Measurements from ENCODE around the gene DAAM1.

Gene DAAM1

DNA sequence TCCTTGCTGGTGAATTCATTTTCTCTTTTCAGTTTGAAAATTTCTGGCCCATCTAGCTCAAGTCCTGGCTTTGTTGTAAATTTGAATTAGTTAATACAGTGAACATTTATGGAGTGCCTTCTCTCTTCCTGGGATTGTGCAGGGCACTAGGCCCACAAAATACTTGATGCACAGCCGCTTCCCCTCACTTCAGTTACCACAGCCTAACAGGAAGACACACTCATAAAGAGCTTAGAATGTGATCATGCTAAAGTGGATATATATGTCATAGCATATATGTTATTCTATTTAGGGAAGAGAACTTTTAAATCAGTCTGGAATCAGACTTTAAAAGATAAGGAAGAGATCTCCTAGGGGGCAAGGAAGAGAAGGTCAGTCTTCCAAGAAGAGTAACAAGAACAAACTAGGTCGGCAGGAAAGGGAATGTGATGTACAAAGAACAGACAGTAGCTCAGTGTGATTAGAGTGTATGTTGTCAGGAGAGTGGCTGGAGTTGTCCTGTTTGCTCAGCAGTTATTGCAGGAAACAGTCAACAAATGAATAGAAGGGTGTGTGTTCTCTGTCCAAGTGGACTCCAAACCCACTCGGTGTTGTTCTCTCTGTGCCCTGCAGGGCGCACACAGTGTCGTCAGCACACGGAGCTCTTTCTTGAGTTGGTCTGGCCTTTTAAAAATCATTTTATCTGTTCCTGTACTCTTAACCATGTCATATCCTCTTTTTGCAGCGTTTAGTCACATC, 74.4 kb downstream of the DAAM1 start:
- DNase-seq = no peak

DNA sequence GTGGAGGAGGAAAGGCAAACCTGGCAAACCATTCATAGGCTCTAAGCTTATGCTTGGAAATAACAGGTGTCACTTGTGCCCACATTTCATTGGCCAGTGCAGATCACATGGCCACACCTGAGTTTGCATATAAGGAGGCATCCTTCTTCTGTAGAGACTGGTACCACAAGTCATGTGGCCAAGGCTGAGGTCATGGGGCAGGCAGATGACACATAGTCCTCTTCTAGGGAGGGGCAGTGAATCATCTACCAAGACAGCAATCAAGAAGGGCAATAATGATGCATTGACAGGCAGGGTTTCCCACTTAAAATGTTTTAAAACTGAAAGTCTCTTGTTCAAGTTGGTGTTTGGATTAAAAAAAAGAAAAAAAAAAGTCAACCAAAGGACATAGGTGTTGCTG, 77.3 kb downstream of the DAAM1 start:
- no peak for DNase-seq

GRCh38 chr14:59267046-59267445, 78.6 kb downstream of the DAAM1 start:
- DNase-seq = no peak

DNA sequence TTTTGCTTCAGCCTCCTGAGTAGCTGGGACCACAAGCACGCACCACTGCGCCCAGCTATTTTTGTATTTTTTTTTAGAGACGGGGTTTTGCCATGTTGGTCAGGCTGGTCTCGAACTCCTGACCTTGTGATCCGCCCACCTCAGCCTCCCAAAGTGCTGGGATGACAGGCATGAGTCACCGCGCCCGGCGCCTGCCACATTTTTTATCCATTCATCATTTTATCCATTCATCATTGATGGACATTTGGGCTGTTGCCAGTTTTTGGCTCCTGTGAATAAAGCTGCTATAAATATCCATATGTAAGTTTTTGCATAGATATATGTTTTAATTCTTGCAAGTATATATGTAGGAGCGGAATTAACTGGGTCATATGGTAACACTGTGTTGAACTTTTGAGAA, 79.5 kb downstream of the DAAM1 start:
- no peak for DNase-seq

- no peak for DNase-seq
Measured at GRCh38 chr14:59268858-59269257, 80.4 kb downstream of the DAAM1 start.

GRCh38 chr14:59269466-59269865, 81.0 kb downstream of the DAAM1 start:
- DNase-seq = no peak

DNA sequence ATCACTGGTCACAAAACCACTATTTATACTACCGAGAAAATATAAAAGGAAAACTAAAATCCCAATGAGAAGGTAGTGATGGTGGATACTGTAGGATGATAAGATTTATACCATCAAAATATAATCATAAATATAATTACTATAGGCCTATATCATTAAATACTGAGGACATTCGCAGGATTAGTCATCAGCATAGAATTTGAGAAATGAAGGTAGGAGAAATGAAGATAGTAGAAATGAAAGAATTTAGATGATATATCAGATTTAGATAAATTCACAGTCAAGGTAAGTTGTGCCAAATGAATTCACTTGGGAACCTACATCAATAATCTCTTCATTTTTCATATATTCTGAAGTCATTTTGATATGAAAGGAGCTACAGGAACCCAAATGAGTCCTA, 82.8 kb downstream of the DAAM1 start:
- DNase-seq = no peak

- no peak for DNase-seq
Measured at GRCh38 chr14:59271734-59272133, 83.3 kb downstream of the DAAM1 start.

DNA sequence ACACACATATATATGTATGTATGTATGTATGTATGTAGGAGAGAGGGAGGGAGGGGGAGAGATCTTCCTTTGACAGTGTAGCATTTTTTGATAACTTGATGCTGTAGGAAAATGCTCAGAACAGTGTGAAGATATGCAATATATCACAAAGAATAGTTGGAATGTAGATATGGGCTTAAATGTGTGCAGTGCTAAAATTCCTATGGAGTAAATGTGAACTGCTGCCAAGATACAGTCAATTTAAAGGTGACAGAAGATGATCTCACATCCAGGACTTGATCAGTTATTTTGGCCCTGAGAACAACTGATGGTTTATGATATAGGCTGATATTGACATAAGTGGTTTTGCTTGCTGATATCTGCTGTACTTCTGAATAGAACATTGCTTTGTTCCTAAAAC, 84.2 kb downstream of the DAAM1 start:
- DNase-seq = no peak

DNA sequence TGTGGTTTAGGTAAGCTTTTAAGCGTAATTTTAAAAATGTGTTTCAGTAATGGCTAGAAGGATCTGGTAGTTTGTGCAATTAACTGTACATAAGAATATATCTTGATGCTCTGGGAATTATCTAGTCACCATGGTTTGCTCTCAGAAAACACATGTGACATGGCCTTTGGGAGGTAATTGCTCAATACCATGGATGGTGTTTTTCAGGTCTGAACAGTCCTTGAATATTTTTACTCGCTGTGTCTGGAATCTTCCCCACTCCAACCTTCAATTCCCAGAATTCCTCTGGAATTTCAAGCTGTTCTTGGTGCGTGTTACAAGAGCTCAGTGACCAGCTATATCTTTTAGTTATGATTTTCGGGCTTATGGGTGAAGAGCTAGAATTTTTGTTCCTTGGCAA, 85.3 kb downstream of the DAAM1 start:
- DNase-seq = no peak

GRCh38 chr14:59274991-59275391, 86.5 kb downstream of the DAAM1 start:
- no peak for DNase-seq

DNA sequence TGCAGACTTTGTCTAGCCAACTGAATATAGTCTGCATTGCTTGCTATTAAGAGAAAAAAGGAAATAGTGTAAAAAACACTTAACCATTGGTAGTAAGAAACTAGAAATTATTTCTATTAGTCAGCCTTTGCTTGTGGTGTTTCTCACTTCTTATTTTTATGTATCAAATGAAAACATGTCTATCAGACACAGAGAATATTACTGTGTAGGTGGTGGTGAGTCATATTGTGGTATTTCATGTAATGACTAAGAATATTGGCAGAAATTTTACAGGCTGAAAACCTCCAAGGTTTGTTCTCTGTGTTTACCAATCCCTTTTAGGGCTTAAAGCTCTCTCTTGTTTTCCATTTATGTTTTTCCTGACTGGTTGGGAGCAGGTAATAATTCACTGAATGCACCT, 87.2 kb downstream of the DAAM1 start:
- no peak for DNase-seq

DNA sequence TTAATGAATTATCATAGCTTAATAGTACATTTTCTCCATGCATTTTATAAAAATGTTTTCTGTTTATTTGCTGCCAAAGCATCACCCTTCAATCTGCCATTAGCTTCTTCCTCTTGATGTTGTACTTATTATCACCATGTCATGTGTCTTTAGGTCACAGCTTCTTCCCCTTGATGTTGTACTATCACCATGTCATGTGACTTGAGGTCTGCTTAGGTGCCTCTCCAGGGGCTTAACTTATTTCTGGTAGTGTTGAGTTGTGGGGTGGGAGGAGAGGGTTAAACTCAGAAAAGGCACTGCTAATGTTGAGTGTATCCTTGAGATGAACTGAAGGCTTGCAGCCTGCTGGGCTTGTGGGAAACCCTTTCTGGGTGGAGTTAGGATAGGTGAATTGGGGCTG, 87.8 kb downstream of the DAAM1 start:
- no peak for DNase-seq

GRCh38 chr14:59277659-59278058, 89.2 kb downstream of the DAAM1 start:
- DNase-seq = no peak

DNA sequence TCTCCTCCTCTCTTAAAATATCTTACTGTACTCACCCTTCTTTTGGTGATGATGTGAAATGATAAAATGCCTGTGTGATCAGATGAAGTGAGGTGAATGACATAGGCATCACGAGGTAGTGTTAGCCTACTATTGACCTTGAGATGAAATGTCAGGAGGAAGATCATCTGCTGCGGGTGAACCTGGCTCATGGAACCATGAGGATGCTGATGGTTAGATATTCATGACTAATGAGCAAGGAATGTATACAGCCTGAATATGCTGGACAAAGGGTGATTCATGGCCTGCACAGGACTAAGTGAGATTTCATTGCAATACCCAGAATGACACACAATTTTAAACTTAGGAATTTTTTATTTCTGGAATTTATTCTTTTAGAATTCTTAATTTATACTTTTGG, 89.6 kb downstream of the DAAM1 start:
- DNase-seq = no peak

- DNase-seq = no peak
Measured at GRCh38 chr14:59280961-59281360, 92.5 kb downstream of the DAAM1 start.

DNA sequence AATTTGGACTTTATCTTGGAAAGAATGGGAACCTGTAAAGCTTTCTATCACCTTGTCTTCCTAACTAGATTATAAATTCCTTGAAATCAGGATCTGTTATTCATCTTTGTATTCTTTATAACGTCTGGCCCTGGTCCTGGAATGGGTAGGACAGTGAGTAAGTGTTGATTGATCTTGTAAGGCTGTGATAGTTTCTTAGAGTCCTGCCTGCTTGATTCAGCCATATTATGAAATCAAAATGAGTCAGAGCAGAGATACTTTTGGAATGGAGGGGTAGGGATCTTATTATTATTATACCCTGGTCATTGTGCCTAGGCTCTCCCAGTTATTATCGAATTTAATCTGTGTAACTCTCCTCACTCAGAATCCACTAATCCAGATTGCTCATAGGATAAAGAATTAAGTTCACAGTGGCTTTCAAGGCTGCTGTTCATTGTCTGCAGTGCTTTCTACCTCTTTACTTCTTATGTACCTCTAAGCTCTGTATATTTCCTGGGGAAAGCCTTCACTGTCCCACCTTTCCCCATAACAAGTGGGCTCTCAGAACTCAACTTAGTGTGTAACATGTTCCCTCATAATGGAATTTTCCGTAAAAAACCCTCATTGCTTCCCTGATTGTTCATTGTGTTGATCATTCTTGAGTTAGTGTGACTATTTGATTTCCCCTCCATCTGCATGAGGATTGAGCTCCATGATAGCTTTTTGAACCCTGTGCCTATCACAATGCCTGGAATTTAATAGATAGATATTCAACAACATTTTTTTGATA, 93.3 kb downstream of the DAAM1 start:
- no peak for DNase-seq

- no peak for DNase-seq
Measured at GRCh38 chr14:59282378-59282765, 93.9 kb downstream of the DAAM1 start.

DNA sequence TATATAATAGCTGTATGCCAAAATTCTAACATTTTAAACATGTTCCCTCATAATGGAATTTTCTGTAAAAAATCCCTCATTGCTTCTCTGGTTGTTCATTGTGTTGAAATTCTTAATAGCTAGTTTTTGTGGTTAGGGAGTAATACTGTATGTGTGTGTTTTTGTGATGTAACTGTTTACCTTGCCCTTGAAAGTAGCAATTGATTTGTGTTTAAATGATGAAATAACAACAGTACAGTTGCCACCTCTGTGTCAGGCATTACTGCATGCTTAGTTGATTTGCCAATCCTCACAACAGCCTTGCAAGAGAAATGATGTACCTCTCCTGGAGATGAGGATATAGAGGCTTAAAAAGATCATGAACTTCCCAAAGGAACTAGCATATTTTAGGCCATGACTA, 94.9 kb downstream of the DAAM1 start:
- no peak for DNase-seq

- no peak for DNase-seq
Measured at GRCh38 chr14:59284059-59284458, 95.6 kb downstream of the DAAM1 start.

GRCh38 chr14:59292028-59292427, 103.6 kb downstream of the DAAM1 start:
- no peak for DNase-seq

- no peak for DNase-seq
Measured at GRCh38 chr14:59292921-59293534, 104.6 kb downstream of the DAAM1 start.

DNA sequence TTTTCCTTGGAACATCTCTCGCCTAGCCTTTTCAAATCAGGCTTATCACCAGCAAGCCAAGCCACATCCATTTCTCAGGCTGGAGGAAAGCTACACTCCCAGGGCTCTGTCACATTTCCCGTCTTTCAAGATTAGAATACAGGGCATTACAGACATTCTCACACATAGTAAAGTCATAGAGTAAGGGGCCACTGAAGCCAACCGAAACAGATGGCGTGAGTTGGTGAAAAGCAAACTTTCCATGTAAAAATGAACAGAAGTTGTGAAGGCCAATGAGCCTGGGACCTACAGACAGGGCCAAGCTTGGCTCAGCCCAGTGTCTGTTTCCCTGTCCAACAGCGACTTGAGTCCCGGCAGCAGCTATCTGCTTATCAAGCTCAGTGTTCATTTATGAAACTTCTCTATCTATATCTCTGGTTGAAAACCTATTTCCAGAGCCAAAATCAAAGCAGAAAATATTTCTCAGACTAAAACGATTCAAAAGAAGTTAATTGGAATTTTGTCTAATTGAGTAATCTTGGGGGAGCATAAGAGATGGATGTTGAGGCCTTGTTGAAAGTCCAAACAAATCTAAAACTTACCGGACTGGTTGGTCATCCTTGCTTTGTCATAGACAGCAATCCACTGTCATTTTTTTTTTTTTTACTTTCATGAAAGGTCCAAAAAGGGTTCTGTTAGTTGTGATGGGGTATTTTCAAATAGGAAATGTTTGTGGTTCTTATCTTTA, 105.6 kb downstream of the DAAM1 start:
- no peak for DNase-seq

DNA sequence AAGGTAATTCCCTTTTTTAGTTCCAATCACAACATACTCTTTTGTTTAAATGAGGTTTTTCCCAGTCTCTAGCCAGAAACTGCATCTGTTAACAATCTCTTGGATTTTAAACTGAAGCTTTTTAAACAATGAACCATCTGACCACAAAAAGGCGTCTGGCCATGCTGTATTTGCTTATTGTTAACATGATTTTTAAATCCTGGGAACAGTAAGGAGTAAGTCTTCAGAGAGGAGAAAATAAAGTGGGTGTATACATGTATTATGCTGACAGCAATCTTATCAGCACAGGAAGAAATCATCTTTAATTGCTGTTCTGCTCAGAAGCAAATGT, 106.2 kb downstream of the DAAM1 start:
- DNase-seq = no peak

Data from CD4-positive, alpha-beta T cell treated with Interferon gamma for 1 hour (primary cell).